NCI-H2196 (cell line): ENCODE data around the gene FOXE3.
A peak's percentile ranks its signal among the peaks of the same experiment; 100 is the strongest.

Source experiments
- DNase-seq: peaks from one replicate; lab custom pipeline; 2025; ENCODE audit not compliant: unreplicated experiment; lab: John Stamatoyannopoulos, UW

FOXE3 gene

DNA sequence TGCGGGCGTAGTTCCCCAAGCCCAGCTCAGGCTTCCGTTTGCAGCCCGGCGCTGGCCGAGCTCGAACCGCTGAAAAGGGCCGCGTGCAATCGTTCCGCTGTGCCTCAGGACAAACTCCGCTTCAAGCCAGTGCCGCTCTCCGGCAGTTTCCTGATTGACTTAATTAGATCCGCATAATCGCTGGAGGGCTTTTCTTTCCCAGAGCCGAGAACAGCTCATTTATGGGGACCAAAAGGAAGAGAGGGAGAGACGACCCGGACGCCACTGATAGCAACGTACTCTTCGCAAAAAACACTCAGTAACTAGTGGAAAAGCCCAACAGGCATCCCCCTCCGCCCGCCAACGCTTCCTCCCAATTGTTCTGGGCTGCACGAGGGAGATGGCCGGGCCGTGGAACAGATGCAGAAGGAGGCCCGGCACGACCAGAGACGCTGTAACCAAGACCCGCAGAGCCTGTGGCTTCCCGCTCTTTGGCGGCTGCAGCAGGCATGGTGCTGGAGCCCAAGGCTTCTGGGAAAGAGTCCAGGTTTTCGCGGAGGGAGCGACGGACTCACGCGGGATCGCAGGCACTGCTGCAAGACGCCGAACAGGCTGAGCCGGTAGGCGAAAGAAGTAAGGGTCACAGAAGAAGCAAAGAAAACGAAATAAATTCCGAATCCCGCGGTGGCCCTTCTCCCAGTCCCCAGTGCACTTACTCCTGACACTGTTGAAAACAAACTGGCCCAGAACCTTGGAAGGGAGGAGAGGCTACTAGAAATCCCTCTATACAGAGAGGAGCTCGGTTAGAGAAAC lies 18.2 kb downstream of the FOXE3 start:
- DNase-seq = no peak

DNA sequence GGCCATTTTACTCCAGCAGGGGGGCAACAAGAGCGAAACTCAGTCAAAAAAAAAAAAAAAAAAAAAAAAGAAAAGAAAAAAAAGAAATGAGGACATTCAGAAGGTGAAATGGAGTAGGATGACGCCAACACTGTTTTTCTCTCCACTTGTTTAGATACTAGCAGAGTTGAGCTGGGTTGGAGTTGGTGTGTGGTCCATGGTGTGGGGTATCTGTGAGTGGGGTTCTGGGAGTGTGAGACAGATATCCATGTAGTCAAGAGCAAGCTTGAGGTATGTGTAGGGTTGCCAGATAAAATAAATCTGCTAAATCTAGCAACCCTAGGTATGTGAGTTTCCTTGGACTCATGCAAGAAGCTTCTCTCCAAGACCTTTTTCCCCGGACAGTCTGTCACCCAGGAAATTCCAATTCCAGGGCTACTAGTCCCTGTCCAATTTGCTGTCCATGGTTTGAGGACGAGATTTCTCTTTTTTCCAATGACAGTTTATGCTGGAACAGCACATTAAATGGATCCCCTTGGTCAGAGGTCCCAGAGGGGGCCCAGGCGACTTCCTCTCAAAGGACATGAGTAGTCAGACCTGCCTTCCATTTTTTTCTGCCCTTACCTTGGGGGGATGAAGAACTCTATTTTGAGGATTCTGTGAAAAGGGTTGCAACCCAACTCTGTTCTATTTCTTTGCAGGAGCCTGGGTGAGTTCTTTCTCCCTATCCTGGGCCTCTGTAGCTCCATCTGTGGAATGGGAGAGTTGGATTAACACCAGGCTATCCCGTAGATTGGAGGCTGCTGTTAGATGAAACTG lies 19.6 kb downstream of the FOXE3 start:
- DNase-seq = no peak

DNA sequence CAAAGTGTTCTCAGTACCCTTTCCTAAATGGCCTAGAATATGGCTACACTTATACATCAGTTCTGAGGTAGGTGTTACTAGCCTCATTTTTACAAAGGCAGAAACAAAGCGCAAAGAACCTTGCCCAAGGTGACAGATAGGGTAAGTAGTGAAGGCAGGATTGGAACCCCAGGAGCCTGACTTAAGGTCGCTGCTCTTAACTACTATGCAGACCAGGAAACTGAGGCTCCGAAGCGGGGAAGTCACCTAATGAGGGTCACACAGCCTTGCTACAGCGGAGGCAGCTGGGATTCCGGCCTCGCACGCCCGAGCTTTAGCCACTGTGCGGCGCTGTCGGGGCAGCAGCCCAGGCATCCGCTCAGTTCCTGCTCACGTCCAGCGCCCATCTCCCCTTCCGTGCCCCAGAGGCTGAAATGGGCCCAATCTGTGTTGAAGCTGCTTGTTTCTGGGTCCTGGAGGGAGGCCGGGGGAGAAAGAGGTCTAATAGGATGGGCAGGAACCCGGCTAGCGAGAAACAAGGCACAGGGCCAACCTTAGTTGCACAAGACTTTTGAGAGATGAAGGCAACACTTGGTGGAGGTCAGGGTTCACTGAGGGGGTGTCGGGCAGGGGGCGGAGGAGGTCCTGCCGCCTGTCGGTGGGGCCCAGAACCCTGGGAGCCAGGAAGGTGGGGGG lies 20.4 kb downstream of the FOXE3 start:
- DNase-seq = peak; percentile 77

DNA sequence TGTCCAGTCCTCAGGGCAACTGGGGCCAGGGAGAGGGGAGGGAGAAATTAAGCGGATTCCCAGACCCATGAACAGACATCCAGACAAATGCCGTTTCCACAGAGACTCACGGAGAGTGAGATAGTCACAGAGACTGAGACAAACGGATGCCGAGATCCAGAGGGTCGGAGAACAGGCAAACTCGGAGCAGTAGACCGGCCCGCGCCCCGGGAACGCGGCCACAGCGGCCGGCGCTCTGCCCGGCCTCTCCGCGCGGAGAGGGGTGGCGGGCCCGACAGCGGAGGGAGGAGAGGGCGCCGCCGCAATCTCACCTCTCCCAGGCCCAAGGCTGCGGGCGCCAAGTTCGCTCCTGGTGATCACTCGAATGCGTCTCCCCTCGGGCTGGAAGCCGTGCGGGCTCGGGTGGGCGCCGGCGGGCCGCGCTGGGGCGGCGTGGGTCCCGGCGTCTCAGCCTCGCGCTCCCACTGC lies 20.9 kb downstream of the FOXE3 start:
- DNase-seq = no peak

DNA sequence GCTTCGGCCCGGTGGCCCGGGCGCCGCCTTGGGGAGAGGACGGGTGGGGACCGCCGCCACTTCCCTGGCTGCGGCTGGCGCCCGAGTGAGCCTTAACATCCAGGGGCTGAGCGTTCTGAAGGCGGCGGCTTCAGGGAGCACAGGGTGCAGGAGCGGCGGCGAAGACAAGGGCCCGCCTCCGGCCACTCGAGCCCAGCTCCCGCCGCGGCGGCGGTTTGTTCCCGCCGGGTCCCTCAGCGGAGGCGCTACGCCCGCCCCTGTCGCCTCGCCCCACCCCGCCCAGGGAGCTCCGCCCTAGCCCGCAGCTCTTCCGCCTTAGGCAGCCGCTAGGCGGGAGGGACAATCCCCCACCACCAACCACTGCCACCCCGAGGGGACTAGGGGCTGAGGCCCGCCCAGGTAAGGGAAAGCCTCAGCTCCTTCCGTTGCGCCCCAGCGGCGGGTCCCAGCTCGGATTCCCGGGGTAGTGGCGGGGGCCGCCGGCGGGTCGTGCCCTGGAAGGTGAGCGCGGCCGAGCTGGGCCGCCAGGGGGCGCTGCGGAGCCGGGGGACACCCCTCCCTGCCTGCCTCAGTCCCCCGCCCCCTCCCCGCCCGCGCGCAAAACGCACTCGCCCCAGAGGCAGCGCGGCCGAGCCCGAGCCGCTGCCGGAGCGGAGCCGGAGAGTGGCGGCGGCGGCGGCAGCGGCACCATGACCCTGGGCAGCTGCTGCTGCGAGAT lies 21.5 kb downstream of the FOXE3 start, which contains the start of gene FOXD2:
Gene FOXD2, plus strand, starts transcription at position 598 of the 718 bp plus-strand sequence. Its CDS starts 92 bp downstream, at position 690.
- peak; percentile 95 for DNase-seq

DNA sequence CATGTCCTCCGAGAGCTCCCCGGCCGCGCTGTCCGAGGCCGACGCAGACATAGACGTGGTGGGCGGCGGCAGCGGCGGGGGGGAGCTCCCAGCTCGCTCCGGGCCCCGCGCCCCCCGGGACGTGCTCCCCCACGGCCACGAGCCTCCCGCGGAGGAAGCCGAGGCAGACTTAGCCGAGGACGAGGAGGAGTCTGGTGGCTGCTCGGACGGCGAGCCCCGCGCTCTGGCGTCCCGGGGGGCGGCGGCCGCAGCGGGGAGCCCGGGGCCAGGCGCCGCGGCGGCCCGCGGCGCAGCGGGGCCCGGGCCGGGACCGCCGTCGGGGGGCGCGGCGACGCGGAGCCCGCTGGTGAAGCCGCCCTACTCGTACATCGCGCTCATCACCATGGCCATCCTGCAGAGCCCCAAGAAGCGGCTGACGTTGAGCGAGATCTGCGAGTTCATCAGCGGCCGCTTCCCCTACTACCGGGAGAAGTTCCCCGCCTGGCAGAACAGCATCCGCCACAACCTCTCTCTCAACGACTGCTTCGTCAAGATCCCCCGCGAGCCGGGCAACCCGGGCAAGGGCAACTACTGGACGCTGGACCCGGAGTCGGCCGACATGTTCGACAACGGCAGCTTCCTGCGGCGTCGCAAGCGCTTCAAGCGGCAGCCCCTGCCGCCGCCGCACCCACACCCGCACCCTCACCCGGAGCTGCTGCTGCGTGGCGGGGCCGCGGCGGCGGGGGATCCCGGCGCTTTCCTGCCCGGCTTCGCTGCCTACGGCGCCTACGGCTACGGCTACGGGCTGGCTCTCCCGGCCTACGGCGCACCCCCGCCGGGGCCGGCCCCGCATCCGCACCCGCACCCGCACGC lies 22.3 kb downstream of the FOXE3 start:
- DNase-seq = no peak

DNA sequence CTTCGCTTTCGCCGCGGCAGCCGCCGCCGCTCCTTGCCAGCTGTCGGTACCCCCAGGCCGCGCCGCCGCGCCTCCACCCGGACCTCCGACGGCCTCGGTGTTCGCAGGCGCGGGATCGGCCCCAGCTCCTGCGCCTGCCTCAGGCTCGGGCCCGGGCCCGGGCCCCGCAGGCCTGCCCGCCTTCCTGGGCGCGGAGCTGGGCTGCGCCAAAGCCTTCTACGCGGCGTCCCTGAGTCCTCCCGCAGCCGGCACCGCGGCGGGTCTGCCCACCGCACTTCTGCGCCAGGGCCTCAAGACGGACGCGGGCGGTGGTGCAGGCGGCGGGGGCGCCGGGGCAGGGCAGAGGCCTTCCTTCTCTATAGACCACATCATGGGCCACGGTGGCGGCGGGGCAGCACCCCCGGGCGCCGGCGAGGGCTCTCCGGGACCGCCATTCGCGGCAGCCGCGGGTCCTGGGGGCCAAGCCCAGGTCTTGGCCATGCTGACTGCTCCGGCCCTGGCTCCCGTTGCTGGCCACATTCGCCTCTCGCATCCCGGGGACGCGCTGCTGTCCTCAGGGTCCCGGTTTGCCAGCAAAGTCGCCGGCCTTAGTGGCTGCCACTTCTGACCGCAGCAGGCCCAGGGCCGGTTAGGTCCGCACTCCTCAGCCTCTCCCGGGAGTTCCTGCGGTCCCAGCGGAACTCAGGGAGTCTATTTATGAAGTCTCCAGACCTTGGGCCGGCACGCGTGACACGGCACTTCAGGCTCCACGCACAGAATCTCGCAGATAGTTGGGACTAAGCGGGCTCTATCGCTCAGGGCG lies 23.1 kb downstream of the FOXE3 start:
- DNase-seq = no peak

DNA sequence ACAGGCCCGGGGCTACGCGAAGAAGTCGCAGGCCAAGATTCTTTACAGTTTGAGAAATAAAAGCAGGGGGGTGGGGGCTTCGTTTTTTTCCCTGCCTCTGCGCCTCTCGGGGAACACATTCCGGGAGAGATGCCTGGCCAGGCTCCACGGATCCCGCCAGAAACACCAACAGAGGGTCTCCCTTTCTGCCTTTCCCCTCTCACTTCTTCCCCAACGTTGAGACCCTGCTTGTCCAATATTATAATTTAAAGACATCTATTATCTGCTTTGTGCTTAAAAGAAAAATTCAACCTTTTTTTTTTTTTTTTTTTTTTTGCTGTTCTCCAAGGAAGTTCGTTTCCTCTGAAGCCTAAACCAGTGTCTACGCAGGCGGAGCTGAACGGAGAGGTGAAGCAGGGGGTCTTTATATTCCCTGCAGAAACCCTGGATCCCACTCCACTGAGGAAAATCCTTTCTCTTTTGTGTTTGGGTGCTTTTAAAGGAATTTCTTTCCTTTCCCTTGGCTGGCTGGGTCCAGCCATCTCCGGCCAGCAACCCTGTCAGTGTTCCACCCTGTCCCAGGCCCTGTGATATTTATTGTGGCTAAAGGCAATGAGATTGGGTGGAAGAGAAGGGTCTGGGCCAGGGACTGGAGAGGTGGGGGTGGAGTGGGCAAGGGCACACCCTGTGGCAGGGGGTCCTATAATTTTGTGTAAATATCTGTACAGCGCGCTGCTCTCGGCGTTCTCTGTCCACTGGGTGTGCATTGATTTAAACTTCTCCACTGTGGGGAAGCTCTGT lies 23.9 kb downstream of the FOXE3 start:
- no peak for DNase-seq

DNA sequence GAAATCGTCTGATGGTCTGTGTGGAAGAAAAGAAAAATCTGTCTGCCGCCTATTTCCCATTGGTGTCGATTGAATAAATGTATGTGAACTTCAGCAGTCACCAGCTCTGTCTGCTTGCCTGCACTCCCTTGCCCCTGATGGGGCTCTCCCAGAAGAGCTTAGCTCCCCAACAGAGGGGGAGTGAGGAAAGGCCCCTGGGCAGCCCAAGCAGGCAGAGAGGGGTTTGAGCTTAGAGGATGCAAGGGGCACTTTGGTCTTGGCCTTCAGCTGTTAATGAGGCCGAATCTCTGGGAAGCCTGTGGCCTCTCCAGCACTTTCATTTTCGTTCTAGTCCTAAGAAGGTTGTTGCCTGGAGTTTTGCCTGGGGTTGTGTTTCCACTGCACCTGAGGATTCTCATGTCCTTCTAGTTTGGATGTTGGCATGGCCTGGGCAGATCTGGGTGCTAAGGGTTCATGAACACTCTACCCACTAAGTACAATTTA lies 24.6 kb downstream of the FOXE3 start:
- DNase-seq = no peak

DNA sequence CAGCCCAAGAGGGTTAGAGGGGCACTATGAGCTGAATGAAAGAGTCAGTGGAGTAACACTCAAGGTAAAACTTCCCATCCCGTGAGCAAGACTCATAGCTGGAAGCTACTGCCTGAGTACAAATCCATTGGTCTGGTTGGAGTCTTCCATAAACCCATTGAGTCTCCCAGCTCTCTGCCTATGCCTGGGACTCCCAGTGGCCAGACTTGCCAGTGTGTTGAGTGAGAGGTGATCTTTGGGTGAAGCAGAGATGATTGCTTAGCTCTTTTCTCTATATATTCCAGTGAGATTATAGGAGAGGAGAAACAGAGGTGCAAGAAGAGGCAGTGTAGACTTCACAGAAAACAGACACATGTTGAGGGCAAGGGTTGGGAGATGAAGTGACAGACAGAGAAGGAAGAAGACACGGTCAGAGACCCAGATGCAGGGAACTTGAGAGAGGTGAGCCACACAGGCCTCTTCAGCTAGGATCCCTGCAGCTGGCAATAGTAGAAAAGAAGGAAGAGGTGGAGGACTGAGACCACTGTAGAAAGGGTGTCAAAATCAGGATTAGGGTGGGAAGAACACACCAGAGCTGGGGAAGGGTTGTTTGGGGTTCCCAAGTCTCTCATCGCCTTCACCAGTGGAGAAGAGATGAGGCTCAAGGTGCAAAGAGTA lies 25.5 kb downstream of the FOXE3 start:
- DNase-seq = no peak

DNA sequence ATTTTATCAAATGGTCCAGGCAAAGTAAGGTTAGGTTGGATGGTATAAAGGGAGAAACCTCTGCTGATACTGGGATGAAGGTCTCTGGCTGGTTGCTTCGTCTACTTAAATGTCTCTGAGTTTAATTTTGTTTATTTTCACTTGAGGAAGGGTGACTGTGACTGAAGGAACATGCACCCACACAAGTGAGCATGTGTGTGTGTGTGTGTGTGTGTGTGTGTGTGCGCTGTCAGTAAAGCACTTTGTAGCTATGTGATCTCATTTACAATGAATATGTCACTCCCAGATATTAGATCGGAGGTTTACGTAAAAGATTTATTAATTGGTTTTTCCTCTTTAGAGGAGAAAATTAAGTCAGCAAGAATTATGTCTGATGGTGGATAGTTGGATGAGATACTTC lies 26.1 kb downstream of the FOXE3 start:
- no peak for DNase-seq

DNA sequence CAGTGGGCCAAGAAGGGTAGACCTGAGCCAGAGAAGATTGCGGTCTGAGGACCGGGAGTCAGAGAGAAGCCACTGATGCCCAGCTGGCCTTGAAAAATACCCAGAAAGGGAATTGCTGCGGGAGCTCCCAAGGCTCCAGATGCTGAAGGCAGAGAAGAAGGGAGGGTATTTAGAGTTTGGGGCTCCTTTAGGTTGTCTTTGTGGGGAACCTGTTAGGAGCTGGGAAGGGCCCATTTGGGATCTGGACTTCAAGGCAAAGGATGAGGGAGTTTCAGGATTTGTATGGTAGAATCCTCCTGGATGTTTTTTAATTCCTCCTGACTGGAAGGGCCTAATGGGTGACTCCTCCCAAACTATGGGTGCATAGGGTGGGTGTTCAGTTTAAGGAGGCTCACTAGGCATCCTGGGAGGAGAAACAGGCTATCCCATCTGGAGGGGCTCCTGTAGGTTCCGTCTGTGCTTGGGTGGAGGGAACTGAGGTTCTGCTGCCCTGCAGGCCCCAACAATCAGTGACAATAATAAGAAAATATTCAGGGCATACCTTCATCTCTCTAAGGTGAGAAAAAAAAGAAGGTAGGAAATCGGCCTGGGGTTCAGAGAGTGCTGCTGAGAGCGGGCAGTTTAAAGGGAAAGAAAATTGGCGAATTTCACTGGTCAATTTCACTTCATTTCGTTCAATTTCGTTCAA lies 26.9 kb downstream of the FOXE3 start:
- DNase-seq = no peak

DNA sequence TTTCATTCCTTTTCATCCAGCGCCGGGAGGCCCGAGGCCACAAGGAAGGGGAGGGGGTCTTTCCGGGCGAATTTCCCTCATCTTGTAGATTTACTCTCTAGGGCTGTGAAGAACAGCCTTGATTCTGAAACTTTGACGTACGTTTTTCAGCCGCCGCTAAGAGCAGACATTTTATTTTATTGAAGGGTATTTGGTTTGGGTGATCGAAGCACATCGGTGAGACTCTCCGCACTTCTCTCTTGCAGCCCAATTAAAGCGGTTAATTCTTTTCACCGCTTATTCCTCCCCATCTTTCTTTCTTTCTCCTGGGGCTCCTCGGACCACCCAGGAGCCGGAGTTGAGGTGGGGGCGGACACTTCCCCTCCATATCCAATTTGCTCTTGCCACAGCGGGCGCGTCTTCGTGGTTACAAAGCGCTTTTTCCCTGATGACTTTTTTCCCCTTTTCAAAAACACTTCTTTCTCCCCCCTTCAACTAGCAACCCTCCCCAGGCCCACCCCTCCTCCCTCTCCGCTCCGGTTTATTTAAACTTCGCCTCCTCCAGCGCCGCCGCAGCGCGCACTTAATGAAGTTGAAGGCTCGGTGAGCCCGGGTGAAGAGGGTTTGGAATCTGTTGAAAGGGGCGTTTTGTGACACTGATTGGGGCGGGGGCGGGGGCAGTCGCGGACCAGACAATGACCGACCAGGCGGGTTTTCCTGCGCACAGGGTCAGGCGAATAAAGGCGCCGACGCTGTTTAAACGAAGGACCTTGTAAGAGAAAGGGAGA lies 27.6 kb downstream of the FOXE3 start:
- DNase-seq = no peak

DNA sequence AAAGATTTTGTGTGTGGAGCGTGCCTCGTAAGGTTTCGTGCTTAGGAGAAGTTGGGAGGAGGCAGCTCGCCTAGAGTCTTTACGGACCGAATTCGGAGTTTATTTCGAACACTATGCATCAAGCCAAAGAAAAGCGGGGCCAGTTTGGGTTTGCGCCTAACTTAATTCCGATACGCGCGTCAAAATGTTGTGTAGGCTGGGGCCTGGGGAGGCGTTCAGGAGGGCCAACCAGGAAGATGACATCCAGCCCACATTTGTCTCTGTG lies 28.1 kb downstream of the FOXE3 start:
- no peak for DNase-seq

DNA sequence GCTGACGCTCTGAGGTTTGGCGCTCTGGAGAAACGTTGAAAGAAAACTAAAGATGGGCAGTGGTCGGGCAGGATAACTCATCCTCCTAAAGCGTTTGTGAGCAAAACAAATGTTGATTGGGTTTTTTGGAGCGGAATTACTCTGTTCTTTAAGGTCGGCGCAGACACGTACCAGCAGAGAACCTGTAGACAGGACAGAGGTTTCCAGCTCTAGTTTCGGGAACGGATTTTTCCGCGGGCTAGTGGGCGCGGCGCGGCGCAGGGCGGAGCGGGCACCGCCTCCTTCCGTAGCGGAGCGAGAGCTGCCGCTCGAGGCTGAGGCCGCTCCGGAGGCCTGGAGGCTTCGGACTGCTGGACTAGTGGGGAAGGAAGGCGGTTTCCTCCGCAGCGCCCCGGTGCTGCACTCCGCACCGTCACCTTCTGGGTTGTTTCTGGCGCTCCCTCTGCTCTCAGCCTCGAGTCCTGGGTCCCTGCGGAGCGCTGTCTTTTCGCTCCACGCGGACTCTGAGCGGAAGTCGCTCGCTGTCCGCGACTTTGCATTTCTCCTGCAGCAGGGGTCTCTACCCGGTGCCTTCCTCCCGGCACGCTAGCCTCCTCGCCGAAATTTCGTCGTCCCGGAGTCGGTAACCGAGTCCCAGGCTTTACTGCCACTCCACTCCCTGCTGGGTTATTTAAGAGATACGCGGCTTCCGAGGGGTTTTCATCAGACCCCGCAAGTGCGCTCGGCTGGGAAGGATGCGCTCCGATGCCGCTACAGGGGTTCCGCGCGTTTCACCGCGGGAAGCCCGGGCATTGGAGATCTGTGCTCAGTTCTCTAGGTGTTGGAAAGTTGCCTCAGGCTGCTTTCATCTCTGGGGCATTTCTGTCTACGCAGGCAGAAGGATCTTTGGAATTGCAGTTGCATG lies 28.7 kb downstream of the FOXE3 start:
- DNase-seq = no peak
